Middle frontal gyrus (tissue), 1 donor: ENCODE results near the gene SSC5D.

Source experiments
- DNase-seq: peaks from one replicate; pipeline ENCODE4 v3.0.0-alpha.2; 2015; ENCODE audit warnings: low spot score; ENCODE audit errors: extremely low spot score

SSC5D gene

DNA sequence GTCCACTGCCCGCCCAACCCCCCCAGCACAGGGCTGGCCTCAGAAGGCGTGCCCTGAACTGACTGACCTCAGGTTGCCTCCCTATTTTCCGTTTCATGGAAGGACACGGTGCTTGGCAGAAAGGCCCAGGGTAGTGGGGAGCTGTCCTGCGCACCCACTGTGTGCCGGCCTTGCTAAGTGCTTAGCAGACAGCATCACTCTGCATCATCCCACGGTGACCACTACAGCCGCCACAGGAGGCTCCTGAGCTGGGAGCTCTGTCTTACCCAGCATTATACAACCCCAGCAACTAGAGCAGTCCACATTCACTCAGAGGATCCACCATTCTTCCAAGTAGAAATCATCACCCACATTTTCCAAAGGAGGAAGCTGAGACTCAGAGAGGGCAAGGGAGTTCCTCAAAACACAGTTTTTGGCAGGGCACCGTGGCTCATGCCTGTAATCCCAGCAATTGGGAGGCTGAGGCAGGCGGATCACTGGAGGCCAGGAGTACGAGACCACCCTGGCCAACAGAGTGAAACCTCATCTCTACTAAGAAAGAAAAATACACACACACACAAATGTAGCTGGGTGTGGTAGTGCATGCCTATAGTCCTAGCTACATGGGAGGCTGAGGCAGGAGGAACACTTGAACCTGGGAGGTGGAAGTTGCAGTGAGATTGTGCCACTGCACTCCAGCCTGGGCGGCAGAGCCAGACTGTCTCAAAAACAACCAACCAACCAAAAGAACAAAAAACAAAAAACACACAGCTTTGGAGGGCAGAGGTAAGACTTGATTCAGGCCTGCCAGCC lies 47.1 kb downstream of the SSC5D start:
- DNase-seq, result no peak

DNA sequence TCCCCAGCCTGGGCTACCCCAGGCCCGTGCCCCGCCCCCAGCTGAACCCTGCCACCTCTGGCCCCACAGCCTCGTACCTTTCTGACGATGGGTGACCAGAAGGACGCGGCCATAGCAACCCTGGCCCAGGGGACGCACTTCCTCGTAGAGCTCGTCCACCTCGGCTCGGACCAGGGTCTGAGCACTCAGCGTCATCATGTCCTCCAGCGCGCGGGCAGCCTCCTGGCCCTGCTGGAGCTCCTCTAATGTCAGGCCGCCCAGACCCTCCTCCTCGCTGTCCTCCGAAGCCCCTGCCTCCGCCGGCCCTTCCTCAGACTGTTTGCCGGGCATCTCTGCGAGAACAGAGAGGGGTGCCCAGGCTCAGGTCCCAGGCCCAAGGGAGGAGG lies 47.7 kb downstream of the SSC5D start:
- DNase-seq, result no peak

DNA sequence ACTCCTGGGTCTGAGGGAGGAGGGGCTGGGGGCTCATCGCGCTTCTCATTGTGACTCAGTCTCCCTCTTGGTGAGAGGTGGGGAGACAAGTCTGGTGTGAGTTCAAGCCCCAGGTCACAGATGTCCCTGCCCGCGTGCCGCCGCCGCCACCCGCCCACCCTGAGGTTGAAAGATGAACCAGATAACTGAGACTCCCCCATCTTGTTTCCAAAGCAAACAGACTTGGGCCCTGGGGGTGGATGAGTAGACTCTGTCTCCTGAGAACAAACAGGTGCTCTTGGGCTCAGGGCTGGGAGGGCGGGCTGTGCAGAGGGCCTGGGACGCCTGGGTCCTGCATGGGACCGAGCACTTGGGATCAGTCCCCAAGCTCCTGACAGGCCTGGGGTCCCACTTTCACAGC lies 48.1 kb downstream of the SSC5D start:
- no peak for DNase-seq

DNA sequence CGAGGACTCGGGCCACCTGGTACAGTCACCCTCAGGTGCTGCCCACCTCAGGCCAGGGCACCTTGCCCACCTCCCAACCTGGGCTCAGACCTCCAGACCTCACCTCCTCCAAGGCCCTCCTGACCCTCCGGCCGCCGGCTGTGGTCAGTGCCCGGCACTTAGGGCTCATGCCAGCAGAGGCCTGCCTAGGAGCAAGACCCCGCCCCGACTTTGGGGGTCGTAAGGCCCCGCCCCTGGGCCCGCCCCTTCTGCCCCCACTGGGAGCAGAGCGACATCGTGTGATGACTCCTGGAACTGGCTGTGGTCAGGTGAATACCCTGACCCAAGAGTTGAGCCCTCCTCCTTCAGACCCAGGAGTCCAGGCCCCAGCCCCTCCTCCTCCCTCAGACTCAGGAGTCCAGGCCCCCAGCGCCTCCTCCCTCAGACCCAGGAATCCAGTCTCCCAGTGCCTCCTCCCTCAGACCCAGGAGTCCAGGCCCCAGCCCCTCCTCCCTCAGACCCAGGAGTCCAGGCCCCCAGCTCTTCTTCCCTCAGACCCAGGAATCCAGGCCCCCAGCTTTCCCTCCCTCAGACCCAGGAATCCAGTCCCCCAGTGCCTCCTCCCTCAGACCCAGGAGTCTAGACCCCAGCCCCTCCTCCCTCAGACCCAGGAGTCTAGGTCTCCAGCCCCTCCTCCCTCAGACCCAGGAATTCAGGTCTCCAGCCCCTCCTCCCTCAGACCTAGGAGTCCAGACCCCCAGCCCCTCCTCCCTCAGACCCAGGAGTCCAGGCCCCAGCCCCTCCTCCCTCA lies 48.9 kb downstream of the SSC5D start, which contains the start of gene SBK2:
Gene SBK2, minus strand, starts transcription at position 183 of the 790 bp plus-strand sequence. CDS start 839 bp downstream, outside the sequence.
- no peak for DNase-seq

DNA sequence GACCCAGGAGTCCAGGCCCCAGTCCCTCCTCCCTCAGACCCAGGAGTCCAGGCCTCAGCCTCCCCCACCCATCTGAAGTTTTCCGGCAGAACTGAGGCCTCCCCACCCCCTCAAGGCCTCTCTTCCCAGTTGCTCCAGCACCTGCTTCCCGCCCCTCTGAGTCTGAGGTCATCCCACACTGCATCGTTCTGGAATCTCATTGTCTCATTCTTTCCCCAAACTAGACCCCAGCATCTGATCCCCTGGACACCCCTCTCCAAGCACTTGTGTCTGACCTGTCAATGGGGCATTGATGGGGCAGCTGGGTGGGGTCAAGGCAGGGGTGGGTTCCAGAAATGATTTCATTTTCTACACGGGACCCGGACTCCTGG lies 49.5 kb downstream of the SSC5D start:
- no peak for DNase-seq

DNA sequence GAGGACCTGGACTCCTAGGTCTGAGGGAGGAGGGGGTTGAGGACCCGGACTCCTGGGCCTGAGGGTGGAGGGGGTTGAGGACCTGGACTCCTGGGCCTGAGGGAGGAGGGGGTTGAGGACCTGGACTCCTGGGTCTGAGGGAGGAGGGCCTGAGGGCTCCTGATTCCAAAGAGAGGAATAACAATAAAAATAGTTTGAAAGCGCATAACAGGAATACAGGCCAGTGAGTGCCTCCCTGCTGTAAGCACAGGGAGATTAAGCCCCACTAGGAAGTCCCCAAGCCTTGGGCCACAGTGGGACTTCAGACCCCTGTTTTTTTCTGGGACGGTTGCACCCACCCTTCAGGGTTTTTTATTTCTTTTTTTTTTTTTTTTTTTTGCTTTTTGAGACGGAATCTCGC lies 49.9 kb downstream of the SSC5D start:
- no peak for DNase-seq

DNA sequence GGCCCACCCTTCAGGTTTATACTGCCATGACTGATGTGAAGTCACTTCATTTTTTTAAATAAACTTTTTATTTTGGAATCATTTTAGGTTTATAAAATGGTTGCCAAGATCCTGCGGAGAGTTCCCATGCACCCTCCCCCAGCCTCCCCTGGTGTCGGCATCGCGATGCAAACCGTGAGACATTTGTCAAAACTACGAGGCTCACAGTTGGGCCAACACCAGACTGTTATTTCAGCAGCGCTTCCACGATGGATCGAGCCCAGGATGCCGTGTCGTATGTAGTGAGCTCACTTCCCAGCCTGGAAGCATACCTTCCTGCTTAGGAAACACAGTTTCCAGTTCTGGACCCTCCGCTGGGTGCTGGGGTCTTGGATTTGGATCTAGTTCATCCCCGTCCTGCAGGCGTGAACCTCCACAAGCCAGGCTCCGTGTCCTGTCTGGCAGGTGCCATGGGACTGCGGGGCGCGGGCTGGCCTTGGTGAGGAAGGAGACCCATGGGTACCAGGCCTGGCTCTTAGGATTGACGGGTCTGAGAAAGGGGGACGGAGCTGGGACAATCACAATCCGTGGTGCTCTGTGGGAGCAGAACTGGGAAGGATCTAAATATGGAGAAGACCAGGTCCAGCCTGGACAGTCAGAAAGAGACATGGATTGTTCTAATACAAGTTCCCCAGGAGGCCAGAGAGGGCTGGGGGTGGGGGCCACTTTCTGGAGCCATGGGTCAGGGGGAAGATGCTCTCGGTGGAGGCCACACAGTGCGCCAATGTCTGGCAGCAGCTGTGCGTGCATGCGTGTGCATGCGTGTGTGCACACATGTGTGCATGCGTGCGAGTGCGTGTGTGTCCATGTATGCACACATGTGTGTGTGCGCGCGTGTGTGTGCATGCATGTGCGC lies 51.1 kb downstream of the SSC5D start:
- DNase-seq, result no peak

DNA sequence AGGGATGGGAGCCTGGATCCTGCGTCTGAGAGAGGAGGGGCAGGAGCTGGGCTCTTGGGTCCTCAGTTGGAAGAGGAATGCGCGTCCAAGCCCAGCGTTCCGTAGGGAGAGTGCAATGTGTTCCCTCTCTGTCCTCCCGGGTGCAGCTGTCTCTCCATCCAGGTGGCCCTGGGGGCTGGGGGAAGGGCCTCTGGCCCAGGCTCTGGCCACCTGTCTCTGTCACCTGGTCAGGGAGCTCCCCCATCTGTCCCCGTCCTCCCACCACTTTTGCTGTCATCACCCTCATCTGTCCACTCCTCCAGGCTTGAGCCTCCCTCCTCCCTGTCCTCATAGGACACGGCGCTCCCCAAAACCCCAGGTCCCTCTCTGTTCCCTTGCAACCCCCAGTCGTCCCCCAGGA lies 52.4 kb downstream of the SSC5D start:
- DNase-seq, result no peak

DNA sequence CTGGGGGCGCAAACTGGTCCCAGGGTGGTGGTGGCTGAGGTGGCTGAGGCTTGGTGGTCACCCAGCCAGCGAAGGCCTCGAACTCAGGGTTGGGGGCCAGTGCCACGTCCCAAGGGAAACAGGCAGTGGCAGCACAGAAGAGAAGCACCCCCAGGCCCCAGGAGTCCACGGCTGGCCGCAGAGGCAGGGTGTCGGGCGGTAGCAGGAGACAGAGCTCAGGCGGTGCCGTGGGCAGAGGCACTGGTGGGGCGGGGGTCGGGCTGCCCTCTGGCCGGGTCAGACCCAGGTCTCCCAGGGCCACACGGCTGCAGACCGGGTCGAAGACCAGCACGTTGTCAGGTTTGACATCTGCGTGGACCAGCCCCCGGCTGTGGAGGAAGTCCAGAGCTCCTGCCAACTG lies 52.9 kb downstream of the SSC5D start:
- no peak for DNase-seq

DNA sequence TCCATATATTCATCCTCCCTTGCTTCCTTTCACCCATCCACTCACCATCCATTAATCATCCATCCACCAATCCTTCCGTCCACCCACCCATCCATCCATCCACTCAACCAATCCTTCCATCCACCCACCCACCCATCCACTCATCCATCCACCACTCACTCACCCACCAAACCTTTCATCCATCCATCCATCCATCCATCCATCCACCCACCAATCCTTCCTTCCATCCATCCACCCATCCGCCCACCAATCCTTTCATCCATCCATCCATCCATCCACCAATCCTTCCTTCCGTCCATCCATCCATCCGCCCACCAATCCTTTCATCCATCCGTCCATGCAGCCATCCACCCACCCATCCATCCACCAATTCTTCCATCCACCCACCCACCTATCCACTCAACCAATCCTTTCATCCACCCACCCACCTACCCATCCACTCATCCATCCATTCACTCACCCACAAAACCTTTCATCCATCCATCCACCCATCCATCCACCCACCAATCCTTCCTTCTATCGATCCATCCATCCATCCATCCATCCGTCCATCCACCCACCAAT lies 54.1 kb downstream of the SSC5D start:
- no peak for DNase-seq

DNA sequence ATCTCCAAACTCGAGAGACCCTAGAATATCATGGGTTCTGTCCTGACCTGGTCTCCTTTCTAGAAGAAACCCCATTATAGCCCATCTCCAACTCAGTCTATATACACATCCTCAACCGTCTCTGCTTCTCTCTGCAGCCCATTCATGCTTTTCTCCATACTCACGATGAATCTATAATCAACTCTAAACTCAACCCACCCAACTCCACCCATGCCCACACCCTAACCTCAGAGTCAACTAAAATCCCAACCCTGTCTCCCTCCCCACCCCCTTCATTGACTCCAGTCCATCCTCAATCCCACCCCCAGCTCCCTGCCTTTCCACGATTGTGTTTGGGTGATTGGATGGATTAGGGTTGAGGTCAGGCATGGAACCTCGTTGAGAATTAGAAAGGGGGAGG lies 55.3 kb downstream of the SSC5D start:
- no peak for DNase-seq

DNA sequence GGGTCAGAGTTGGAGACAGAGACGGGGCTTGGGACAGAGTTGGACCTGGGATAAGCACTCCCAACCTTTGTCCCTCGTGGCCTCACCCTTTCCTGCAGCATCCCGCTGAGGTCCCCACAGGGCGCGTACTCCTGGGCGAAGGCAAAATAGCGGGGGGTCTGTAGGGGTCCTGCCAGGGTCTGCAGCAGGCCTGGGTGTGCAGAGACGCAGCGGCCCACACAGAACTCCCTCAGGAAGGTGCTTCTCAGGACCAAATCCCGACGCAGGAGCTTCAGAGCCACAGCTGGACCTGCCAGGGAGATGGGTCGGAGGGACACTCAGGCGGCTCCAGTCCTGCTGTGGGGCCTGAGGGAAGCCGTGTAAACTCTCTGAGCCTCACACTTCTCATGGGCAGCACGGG lies 55.8 kb downstream of the SSC5D start:
- no peak for DNase-seq

DNA sequence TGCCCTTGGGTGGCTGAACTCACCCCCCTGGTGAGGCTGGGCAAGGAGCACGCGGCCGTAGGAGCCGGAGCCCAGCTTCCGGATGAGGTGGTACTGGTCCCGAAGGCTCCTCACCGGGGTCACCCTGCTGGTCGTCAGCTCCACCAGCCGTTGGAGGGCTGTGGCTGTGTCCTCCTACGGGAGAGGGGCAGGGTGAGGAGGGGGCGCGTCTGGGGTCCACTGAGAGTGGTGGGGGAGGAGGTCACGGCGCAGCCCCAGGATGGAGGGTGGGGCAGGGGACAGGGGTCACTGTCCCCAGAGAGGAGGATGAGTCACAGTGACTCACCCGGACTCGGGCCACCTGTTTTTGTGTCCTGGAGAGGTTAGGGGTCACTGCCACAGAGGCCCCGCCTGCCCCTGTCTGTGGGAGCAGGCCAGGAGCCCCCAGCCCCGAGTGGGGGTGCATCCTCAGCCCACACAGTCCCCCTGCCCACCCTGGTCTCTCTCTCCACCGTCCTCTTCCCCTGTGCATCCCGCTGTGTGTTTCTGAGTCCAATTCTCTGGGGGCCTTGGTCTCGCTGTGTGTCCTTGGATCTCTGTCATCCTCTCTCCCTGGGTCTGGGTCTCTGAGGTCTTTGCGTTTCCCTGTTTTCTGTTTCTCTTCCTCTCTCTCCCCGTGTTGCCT lies 56.7 kb downstream of the SSC5D start:
- no peak for DNase-seq

DNA sequence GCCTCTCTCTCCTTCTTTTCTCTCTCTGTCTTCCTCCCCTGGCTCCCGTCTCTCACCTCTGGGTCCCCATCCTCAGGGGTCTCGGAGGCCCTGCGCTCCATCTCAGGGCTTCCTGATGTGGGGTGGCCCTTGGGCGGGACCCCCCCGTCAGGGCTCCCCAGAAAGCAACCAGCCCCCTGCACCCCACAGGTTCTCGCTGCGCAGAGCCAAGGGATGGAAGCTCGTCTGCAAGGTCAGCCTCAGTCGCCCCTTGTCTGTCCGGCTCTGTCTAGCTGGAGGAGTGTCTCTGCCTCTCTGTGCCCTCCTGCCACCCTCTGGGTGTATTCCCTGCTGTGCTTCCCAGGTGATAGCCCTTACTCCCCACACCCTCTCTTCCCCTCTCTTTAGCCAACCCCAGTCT lies 57.2 kb downstream of the SSC5D start, which contains the start of gene SBK3:
Gene SBK3, minus strand, starts transcription at position 101 of the 400 bp plus-strand sequence. Its CDS starts 0 bp downstream, at position 101.
- no peak for DNase-seq

DNA sequence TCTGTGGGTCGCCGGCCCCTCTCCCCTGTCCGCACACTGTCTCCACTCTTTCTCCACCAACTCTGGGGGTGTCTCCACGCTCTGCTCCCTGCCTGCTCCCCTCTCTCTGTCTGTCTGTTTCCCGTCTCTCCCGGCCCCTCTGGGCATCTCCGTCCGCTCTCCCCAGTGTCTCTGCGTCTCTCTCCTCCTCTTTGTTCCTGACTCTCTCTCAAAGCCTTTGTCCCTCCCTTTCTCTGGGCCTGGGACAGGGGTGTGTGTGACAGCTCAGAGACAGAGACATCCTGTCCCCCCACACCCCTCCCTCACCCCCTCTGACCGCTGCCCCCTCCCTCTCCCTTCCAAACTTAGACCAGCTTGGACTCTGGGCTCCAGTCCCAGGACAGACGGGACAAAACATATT lies 57.8 kb downstream of the SSC5D start:
- no peak for DNase-seq

DNA sequence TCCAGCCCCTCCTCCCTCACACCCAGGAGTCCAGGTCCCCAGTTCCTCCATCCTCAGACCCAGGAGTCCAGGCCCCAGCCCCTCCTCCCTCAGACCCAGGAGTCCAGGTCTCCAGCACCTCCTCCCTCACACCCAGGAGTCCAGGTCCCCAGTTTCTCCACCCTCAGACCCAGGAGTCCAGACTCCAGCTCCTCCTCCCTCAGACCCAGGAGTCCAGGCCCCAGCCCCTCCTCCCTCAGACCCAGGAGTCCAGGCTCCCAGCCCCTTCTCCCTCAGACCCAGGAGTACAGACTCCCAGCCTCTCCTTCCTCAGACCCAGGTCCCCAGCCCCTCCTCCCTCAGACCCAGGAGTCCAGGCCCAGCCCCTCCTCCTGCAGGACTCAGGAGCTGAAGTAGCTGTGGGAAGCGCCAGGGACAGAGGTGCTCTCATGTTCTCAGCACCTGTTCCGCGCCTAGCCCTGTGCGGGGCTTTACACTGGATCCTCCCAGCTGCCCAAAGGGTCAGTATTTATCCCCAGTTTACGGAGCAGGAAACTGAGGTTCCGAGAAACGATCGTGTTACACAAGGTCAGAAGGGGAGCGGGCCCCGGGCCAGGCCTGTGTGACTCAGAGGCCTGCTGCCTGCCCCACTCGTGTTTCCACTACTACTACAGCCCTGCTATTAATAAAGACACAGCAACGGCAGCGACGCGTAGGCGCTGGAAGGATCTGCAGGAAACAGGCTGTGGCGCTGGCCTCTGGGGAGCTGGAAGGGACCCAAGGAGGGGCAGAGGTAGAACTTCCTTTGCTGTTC lies 58.8 kb downstream of the SSC5D start:
- DNase-seq, result no peak

DNA sequence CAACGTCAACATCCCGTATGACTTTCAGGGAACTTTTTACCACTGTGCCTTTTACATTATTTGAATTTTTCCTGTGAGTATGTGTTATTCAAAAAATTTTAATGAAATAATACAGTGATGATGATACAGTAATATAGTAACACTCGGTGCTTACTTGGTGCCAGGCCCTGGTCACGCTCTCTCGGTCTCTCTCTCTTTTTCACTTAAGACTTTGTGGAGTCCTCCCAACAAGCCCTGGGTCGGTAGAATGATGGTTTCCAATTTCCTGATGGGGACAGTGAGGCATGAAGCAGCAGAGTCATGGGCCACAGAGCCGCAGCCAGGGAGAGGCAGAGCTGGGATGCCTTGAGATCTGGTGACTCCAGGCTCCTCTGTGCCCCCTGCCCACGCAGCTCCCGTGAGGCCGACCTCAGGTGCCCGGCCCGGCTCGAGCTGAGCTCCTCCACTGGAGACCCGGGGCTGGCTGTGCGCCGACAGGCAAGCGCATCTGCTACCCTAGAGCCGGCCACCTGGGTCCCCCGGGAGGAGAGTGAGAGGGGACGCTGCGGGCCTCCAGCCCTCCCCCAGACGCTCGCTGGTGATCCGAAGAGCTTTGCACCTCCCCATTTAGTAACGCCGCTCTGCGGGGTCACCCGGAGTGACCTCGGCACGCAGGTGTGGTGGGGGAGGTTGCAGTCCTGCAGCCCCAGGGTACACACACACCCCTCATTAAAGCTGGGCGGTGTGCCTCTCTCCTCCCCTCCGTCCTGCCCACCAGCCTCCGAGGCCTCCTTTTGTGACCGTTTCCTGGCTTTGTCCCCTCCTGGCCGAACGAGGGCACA lies 61.5 kb downstream of the SSC5D start:
- DNase-seq, result no peak

DNA sequence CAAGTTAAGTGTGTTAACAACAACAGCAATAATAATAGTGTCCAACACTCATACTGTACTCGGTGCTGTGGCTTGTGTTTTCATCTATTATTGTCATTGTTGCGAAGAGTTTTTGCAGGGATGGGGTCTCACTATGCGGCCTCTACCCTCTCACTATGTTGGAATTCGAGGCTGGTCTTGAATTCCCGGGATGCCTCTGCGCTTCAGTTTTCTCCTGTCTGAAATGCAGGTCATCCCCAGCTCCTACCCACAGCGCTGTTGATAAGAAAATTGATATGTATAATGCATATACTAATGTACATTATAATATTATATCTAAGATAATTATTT lies 62.0 kb downstream of the SSC5D start:
- no peak for DNase-seq

DNA sequence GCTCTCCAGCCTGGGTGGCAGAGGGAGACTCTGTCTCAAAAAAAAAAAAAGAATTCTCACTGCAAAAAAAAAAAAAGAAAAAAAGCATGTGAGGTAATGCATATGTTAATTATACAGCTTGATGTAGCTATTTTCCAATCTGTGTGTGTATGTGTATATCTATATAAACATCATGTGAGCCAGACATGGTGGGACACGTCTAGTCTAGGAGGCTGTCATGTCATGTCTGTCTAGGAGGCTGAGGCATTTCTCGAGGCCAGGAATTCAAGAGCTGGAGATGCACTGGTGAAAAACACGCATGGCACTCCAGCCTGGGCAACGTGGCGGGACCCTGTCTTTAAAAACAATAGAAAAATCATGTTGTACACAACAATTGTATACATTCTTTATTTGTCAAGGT lies 64.0 kb downstream of the SSC5D start:
- DNase-seq, result no peak
